ENCODE results near the gene MCF2L2. TPM values are rescaled to one million over a fixed set of nuclear protein-coding genes. Genes with fewer than 3 reads are reported as not detected.
"Not testable (repeated sequence)": the region's sequence is repeated elsewhere in the genome, so short reads cannot be mapped to it uniquely, and the experiment has no call there.

The MCF2L2 gene
- total RNA-seq, 1 experiment from 2014 or later, result 0.03 TPM

DNA sequence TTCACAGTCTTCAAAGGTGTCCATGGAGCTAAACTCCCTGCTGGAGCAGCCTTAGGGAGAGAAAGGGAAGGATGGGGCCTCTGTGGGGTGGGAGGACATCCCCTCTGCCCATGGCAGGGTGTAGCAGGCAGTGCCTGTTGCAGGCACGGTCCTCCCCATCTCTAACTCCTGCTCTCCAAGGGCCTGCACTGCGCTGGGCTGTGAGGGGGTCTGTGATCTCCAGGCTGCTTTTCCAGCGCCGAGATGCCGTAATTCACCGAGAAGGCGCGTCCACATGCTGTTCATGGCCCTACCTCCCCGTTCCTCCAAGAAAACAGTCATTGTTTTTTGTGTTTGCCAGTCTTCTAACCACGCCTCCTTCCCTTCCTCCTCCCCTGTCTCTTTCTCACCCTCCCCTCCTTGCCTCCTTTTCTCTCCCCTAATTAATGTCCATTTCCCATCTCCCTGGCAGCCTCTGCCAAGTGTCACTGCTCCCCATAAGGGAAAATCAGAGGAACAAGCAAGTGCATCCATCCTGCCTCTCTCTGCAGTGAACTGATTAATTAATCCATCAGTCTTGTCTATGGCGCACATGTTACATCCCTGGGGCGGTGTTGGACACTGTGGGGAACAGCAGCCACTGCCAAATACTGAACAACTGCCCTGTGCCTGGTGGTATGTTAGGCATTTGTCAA, 248.2 kb downstream of the MCF2L2 start:
- no peak for DNase-seq (ENCODE audit: low read depth in 1 of 2, low spot score in 2 of 2)
- Histone ChIP-seq H3K27me3 (replicated peaks) (peaks cover 18% of the 10 kb centered on the region; the same call in 1 of the 2 replicates), H3K36me3 (no peaks in the 10 kb centered on the region), H3K4me1 (replicated peaks) (peaks cover 11% of the 10 kb centered on the region), H3K27ac (no peak overlapping the region), H3K4me3 (no peak overlapping the region), H3K9me3 (replicated peaks) (no peaks in the 10 kb centered on the region; the same call in 1 of the 2 replicates)

DNA sequence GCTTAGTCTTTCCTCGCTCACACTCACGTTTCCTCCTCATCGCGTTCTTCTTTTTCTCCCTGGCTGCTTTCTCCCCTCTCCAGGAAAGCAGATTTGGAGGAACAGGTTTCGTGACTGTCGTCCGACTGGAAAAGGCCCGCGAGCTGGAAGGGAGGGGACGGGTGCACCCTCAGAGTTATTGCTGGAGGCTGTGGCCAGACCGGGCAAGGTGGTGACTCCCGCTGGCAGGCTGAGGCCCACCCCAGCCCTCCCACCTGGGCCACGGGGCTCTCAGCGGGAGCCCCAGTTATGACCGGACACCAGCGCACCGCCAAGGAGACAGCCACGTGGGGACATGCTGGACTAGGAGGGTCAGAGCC, 248.9 kb downstream of the MCF2L2 start:
- H3K9me3 ChIP-seq (replicated peaks); H3K4me3 ChIP-seq; H3K4me1 ChIP-seq (replicated peaks); H3K27ac ChIP-seq; H3K36me3 ChIP-seq; DNase-seq (ENCODE audit: low read depth in 1 of 2, low spot score in 2 of 2): not testable (repeated sequence)
- H3K27me3 ChIP-seq (replicated peaks), result peaks cover 18% of the 10 kb centered on the region; the same call in 1 of the 2 replicates

DNA sequence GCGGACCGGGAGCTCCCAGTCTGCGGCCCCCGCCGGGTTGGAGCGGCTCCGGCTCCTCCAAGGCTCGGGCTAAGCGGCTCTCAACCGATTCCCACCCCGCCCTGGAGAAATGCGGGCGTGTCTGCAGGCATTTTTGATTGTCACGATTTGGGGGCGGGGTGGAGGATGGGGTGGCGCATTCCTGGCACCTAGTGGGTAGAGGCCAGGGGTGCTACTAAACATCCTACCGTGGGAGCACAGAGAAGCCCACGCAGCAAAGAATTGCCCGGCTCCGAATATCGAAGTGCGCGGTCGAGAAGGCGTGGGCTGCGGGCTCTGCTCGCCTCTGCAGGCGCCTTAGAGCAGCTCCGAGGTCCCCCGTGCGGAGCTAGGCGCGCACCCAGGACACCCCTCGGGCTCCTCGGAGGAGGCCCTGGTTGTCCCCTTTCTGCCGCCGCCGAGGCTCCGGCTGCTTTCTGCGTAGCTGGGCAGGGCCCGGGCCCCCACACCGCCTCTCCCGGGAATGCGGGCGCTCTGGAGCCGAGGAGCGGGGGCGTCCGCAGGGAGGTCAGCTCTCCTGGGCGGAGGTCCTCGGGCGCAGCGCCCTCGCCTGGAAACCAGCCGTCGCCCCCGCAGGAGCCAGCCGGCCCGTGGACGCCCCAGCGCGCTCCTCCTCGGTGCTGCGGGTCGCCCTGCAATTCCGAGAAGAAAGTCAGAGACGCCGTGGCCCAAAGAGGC, 249.4 kb downstream of the MCF2L2 start:
- H3K27me3 ChIP-seq (replicated peaks), result peaks cover 18% of the 10 kb centered on the region; the same call in 1 of the 2 replicates
- peak; percentile 52 to 54 for DNase-seq (ENCODE audit: low read depth in 1 of 2, low spot score in 2 of 2)
- peak overlapping the region; percentile 35 for H3K4me3 ChIP-seq
- no peaks in the 10 kb centered on the region; the same call in 1 of the 2 replicates for H3K9me3 ChIP-seq (replicated peaks)
- H3K4me1 ChIP-seq (replicated peaks), result peaks cover 6% of the 10 kb centered on the region
- no peaks in the 10 kb centered on the region for H3K36me3 ChIP-seq
- H3K27ac ChIP-seq, result no peak overlapping the region

DNA sequence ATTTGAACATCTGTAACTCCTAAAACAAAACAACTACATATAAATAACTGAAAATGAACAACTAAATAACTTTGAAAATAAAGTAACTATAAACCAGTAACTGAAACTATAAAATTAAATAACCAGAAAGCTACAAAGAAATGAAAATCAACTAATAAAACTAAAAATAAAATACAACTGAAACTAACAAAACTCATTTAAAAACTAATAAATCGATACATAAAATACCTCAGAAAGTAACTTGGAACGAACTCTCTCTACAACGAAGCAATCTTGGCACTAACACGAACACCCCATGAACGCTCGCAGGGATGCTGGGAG, 249.9 kb downstream of the MCF2L2 start:
- H3K4me3 ChIP-seq, result peak overlapping the region; percentile 35

DNA sequence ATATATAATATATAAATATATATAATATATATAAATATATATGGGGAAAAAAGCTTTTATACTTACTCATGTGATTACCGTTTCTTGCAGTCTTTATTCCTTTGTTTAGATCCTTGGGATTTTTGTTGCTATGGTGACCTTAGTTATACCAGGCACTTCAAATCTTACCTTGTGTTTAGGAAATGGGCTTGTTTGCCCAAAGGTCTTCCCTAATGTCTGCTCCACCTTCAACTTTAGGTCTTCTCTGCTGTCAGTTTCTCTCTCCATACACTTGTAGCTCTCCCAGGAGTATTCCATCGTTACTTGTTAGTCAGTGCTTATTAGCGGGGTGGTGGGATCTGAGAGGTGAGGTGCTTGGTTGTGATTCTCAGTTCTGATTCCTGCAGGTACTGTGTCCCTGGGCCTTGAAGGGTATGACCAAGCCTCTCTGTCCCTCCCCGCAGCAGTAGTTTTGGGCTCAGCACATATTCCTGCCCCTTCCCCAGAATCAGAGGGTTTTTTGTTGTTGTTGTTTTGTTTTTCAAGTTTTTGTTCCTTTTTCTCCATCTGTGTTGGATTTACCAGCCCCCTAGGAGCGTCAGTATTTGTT, 256.3 kb downstream of the MCF2L2 start:
- no peak overlapping the region for H3K4me3 ChIP-seq
- no peaks in the 10 kb centered on the region for H3K36me3 ChIP-seq
- DNase-seq (ENCODE audit: low read depth in 1 of 2, low spot score in 2 of 2), result no peak

More for the DNA sequence above, 249.9 kb downstream of the MCF2L2 start:
- Histone ChIP-seq H3K36me3 (no peaks in the 10 kb centered on the region), H3K4me1 (replicated peaks) (peaks cover 6% of the 10 kb centered on the region), H3K27me3 (replicated peaks) (peaks cover 18% of the 10 kb centered on the region; the same call in 1 of the 2 replicates), H3K27ac (no peak overlapping the region), H3K9me3 (replicated peaks) (no peaks in the 10 kb centered on the region; the same call in 1 of the 2 replicates)
- no peak for DNase-seq (ENCODE audit: low read depth in 1 of 2, low spot score in 2 of 2)

DNA sequence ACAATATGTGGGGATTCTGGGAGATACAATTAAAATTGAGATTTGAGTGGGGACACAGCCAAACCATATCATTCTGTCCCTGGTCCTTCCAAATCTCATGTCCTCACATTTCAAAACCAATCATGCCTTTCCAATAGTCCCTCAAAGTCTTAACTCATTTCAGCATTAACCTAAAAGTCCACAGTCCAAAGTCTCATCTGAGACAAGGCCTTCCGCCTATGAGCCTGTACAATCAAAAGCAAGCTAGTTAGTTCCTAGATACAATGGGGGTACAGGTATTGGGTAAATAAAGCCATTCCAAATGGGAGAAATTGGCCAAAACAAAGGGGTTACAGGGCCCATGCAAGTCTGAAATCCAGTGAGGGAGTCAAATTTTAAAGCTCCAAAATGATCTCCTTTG, 260.4 kb downstream of the MCF2L2 start:
- not testable (repeated sequence) for H3K4me1 ChIP-seq (replicated peaks); H3K4me3 ChIP-seq; H3K36me3 ChIP-seq; H3K27me3 ChIP-seq (replicated peaks); DNase-seq (ENCODE audit: low read depth in 1 of 2, low spot score in 2 of 2); H3K9me3 ChIP-seq (replicated peaks); H3K27ac ChIP-seq

More for the DNA sequence above, 256.3 kb downstream of the MCF2L2 start:
- Histone ChIP-seq H3K9me3 (replicated peaks) (no peaks in the 10 kb centered on the region), H3K4me1 (replicated peaks) (no peaks in the 10 kb centered on the region), H3K27me3 (replicated peaks) (0 out of 2 replicates have a peak, but pooled peaks cover 3% of the 10 kb centered on the region), H3K27ac (no peak overlapping the region)

DNA sequence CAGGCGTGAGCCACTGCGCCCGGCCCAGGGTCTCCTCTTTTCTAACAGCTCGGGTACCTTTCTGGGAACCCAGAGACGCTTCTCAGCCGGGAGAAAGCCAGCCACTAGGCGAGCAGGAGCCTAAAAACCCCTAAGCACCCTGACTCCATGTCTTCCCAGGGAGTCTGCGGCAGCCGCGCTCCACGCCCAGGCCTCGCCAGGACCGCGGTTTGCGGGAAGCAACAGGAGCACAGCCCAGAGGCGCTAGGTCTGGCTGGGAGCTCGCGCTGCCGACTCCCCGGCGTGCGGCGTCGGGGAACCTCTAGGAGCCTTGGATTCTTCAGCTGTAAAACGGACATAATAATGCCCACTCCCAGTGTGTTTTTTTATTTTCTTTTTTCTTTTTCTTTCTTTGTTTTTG, 264.9 kb downstream of the MCF2L2 start:
- H3K27me3 ChIP-seq (replicated peaks), result 0 out of 2 replicates have a peak, but pooled peaks cover 5% of the 10 kb centered on the region
- peaks cover 8% of the 10 kb centered on the region for H3K4me1 ChIP-seq (replicated peaks)
- no peaks in the 10 kb centered on the region for H3K36me3 ChIP-seq
- no peaks in the 10 kb centered on the region for H3K9me3 ChIP-seq (replicated peaks)
- no peak for DNase-seq (ENCODE audit: low read depth in 1 of 2, low spot score in 2 of 2)
- H3K27ac ChIP-seq, result no peak overlapping the region
- no peak overlapping the region for H3K4me3 ChIP-seq

DNA sequence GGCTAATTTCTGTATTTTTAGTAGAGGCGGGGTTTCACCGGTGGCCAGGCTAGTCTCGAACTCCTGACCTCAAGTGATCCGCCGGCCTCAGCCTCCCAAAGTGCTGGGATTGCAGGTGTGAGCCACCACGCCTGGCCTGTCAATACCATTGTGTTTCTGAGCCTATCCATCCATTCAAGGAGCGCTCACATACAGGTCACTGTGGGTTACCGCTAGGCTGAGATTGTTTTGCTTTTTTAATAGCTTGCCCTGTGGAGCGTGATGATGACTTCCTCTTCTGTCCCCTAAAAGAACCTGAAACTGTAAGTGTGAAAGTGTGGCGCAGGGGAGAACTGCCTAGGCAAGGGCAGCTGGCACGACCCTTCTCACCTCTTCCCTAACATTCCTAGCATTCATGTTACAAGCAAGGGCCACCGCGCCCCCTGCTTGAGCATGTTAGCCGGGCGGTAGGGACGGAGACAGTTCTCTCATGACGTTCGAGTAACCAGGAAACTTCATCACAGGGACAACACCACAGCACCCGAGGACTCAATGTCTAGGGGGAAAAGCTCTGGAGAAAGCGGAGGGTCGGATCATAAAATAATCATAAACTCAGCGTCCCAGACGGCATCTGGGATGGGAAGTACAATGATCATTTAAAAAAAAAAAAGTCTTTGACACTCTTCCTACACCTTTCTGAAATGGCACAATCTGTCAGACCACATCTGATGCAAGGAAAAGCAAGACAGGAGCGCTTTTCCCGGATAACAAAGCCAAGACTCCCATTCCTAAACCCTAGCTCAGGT, 266.7 kb downstream of the MCF2L2 start:
- Histone ChIP-seq H3K36me3 (no peaks in the 10 kb centered on the region), H3K9me3 (replicated peaks) (no peaks in the 10 kb centered on the region), H3K27ac (no peak overlapping the region), H3K4me1 (replicated peaks) (peaks cover 9% of the 10 kb centered on the region), H3K27me3 (replicated peaks) (0 out of 2 replicates have a peak, but pooled peaks cover 5% of the 10 kb centered on the region), H3K4me3 (no peak overlapping the region)
- DNase-seq (ENCODE audit: low read depth in 1 of 2, low spot score in 2 of 2), result no peak

DNA sequence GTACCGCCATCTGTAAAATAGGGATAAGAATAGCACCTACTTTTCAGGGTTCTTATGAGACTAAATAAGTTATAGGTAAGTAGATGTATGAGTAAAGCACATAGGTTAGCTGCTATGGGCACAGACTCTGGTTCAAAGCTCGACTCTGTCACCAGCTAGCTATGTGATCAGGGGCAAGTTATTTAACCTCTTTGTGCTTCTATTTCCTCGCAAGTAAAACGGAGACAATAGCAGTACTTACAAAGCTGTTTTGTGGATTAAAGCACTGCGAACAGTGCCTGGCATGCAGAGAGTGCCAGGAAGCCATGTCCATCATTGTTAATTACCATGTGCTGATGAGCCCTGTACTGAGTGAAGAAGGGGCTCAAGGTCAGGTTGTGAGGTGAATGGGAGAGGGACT, 267.8 kb downstream of the MCF2L2 start:
- H3K4me3 ChIP-seq, result no peak overlapping the region
- no peaks in the 10 kb centered on the region for H3K36me3 ChIP-seq
- H3K9me3 ChIP-seq (replicated peaks), result no peaks in the 10 kb centered on the region
- no peak for DNase-seq (ENCODE audit: low read depth in 1 of 2, low spot score in 2 of 2)
- H3K27me3 ChIP-seq (replicated peaks), result peaks cover 5% of the 10 kb centered on the region; the same call in 1 of the 2 replicates
- H3K27ac ChIP-seq, result no peak overlapping the region
- peaks cover 9% of the 10 kb centered on the region for H3K4me1 ChIP-seq (replicated peaks)

DNA sequence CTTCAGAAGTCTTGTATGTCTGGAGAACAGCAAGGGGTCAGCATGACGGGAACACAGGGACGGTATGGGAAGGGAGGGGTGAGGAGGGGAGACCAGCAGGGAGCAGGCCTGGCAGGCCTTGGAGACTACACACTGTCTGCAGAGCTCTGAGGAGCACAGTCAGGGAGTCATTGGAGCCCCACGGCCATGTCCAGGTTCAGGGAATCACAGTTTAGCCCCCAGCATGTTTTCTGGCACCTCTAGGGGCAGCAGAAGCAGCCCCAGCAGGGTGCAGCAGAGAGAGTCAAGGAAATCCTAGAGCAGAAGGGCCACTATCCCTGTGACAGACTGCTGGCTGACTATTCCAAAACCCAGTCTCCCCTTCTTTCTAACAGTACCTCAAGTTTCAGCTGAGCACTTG, 269.1 kb downstream of the MCF2L2 start:
- DNase-seq (ENCODE audit: low read depth in 1 of 2, low spot score in 2 of 2), result no peak
- H3K4me3 ChIP-seq, result no peak overlapping the region
- H3K9me3 ChIP-seq (replicated peaks), result no peaks in the 10 kb centered on the region
- no peak overlapping the region for H3K27ac ChIP-seq
- H3K36me3 ChIP-seq, result no peaks in the 10 kb centered on the region
- peaks cover 9% of the 10 kb centered on the region for H3K4me1 ChIP-seq (replicated peaks)
- peaks cover 5% of the 10 kb centered on the region; the same call in 1 of the 2 replicates for H3K27me3 ChIP-seq (replicated peaks)

DNA sequence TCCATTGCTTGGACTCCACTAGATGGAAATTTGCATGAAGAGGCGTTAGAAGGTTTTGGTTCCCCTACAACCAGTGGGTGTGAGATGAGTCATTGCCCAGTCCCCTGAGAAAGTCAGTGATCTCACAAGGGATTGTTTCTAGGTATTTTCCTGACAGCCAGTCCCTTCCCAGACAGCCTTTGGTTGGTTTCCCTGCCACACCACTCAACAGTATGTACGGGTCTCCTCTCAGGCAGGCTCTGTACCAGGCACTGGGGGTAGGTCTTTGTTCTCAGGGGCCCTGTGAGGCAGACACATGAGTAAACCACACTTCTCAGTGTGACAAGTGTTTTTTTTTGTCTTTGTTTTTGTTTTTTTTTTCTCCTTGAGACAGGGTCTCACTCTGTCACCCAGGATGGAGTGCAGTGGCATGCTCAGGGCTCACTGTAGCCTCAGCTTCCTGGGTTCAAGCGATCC, 269.8 kb downstream of the MCF2L2 start:
- Histone ChIP-seq H3K27me3 (replicated peaks) (peaks cover 5% of the 10 kb centered on the region; the same call in 1 of the 2 replicates), H3K27ac (no peak overlapping the region), H3K4me1 (replicated peaks) (peaks cover 9% of the 10 kb centered on the region), H3K36me3 (no peaks in the 10 kb centered on the region), H3K4me3 (no peak overlapping the region), H3K9me3 (replicated peaks) (no peaks in the 10 kb centered on the region)
- peak in 1 of 2 experiments; percentile 28 for DNase-seq (ENCODE audit: low read depth in 1 of 2, low spot score in 2 of 2)

DNA sequence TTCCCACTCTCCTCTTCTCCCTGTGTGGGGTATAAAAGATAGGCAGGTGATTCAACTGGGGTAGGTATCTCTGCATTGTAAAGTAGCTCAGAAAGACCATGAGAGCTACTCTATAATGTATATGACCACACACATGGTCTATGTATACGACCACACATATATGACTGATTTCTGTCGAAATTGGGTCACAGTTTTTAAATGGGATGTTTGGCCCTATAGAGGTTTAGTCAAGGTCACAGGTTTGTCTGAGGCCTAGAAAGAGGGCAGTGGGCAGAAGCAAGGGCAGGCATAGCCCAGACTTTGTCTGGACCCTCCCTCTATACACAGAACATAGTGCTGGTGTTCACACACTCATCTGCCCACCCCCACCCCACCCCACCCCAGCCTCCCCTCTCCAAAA, 270.3 kb downstream of the MCF2L2 start:
- no peak for DNase-seq (ENCODE audit: low read depth in 1 of 2, low spot score in 2 of 2)
- H3K9me3 ChIP-seq (replicated peaks), result no peaks in the 10 kb centered on the region
- peaks cover 5% of the 10 kb centered on the region; the same call in 1 of the 2 replicates for H3K27me3 ChIP-seq (replicated peaks)
- no peak overlapping the region for H3K4me3 ChIP-seq
- H3K36me3 ChIP-seq, result no peaks in the 10 kb centered on the region
- H3K27ac ChIP-seq, result no peak overlapping the region
- H3K4me1 ChIP-seq (replicated peaks), result peaks cover 9% of the 10 kb centered on the region

DNA sequence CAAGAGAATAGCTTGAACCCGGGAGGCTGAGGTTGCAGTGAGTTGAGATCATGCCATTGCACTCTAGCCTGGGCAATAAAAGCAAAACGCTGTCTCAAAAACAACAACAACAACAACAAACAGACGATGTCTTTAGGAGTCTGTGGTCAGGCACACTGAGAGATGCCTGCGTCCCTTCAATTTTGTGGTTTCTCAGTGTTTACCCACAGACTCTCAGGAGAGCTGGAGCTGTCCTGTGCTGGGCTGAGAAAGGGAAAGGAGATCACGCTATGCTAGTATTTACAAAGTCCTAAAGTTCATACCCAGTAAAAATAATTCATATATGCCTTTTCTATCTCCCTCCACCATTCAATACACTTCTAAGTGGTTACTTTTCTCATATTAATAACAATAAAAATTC, 272.2 kb downstream of the MCF2L2 start:
- H3K27me3 ChIP-seq (replicated peaks), result no peaks in the 10 kb centered on the region; the same call in 1 of the 2 replicates
- no peaks in the 10 kb centered on the region for H3K36me3 ChIP-seq
- no peak overlapping the region for H3K4me3 ChIP-seq
- peak in 1 of 2 experiments; percentile 57 for DNase-seq (ENCODE audit: low read depth in 1 of 2, low spot score in 2 of 2)
- no peak overlapping the region for H3K27ac ChIP-seq
- peaks cover 3% of the 10 kb centered on the region; the same call in 1 of the 2 replicates for H3K4me1 ChIP-seq (replicated peaks)
- no peaks in the 10 kb centered on the region for H3K9me3 ChIP-seq (replicated peaks)
